ENCODE measurements around the gene CDH4.
"Not testable (repeated sequence)": the region's sequence is repeated elsewhere in the genome, so short reads cannot be mapped to it uniquely, and the experiment has no call there.

Gene CDH4

GRCh38 chr20:61455508-61456215 lies 203.6 kb downstream of the CDH4 start:
- no peak for DNase-seq (ENCODE audit: low read depth, low spot score)

GRCh38 chr20:61457725-61458124 lies 205.7 kb downstream of the CDH4 start:
- DNase-seq (ENCODE audit: low read depth, low spot score), result no peak

GRCh38 chr20:61458146-61458746 lies 206.2 kb downstream of the CDH4 start:
- no peak for DNase-seq (ENCODE audit: low read depth, low spot score)

- no peak for DNase-seq (ENCODE audit: low read depth, low spot score)
These were observed 207.2 kb downstream of the CDH4 start for GRCh38 chr20:61459266-61459665.

- DNase-seq (ENCODE audit: low read depth, low spot score), result no peak
These were observed 207.6 kb downstream of the CDH4 start for GRCh38 chr20:61459705-61460104.

DNA sequence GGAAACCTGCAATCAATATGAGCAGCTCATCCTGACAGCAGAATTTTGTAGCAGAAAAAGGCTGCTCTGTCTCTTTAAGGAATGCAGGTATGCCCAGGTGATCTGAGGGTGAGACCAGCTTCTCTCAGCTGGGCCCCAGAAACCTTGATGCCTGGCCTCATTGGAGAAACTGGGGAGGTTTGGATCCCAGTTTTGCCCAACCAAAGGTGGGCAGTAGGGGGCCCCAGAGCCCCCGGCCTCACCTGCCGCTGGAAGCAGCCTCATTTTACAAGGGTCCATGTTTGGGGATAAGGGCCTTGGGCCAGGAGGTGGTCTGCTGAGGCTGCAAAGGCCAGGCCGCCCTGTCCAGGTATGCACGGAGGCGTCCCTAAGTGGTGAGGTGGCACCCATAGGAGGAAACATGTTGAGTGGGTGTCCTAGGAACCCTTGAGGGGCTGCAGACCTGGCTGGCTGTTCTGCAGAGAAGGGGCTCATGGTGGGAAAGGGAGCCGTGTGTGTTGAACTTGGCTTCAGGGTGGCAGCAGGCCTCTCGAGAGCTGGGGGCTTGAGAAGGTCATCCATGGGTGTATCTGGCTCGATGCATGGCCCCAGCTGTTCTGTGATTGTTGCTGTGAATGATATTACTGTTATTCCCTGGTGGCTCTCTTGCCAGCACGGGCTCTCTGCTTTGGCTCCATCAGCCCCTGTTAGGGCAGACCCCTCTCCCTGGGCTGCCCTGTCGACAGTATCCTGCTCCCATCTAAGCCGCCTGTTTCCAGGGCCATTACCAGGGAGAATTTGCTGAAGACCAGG lies 208.4 kb downstream of the CDH4 start:
- no peak for DNase-seq (ENCODE audit: low read depth, low spot score)

DNA sequence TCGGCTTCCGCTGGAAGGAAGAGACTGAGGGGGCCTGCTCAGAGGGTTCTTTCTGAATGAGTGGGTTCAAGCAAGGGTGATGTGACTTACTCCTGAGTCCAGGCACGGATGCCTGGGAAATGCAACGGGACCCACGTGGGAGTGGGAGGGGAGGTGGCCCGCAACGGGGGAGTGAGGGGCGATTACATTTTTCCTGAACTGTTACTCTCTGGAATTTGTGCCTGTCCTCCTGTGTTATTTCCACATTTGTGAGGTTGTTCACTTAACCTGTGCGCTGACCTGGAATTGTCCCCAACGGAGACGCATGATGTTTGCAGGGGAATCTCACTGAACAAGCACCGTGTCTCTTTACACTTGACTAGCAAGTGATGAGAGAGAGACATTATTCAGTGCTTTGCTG lies 209.4 kb downstream of the CDH4 start:
- DNase-seq (ENCODE audit: low read depth, low spot score), result no peak

DNA sequence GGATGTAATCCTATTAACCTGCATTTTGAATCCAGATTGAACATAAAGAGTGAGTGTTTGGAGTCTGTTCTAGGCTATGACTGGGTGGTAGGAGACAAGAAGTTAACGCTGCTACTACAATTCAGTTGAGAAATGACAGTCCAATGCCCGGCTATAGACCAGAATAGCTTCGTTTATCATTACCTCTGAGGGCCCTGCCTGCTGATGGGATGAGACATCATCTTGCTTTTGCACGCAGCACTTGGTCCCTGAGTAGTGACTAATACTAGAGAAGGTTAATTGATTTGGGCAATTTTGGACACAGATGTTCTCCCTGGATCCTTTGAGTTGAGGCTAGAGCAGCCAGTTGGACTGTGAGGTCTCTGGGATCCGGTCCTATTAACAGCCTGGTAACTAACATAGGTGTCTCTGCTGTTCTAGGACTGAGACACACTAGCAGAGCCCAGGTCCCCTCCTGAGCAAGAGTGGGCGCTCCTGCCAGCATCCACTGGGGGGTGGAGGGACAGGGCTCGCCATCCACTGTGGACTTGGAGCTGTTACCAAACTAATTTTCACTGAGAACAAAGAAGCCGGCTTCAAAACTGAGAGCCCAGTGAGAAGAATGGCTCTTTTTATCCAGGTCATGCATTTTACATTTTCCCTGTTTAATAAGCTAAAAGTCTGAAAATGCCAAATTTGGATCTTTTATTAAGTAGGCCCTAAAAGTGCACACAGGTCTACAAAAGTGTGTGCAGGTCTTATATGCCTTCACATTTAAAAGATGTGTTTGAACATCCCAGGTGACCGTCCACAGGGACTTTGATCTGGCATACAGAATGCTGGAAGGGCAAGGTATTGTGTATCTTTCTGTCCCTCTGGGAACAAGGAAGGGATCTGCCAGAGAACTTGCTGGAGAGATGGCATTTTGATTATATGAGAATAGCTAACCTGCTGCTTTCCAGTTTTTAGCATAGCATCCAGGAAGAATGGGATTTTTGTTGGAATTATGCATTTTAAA lies 212.5 kb downstream of the CDH4 start:
- DNase-seq (ENCODE audit: low read depth, low spot score), result no peak

- DNase-seq (ENCODE audit: low read depth, low spot score), result no peak
These were observed 223.7 kb downstream of the CDH4 start for GRCh38 chr20:61475729-61476128.

- DNase-seq (ENCODE audit: low read depth, low spot score), result no peak
These were observed 224.9 kb downstream of the CDH4 start for GRCh38 chr20:61476956-61477355.

DNA sequence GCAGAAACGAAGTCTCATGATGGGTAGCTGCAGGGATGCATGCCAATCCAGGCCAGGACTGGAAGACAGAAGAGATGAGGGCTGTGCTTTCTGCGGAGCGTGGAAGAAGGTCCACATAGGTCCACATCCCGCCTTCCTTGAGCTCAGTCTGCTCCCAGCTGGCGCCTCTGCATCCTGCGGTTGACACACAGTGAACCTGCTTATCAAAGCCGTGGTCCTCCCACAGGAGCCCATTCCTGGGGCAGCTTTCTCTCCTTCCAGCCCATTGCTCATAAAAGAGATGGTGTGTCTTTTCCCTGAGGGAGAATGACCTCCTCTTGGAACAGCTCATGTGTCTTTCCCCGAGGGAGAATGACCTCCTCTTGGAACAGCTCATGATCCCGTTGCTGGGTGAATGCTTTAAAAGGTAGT lies 225.4 kb downstream of the CDH4 start:
- DNase-seq (ENCODE audit: low read depth, low spot score), result no peak

DNA sequence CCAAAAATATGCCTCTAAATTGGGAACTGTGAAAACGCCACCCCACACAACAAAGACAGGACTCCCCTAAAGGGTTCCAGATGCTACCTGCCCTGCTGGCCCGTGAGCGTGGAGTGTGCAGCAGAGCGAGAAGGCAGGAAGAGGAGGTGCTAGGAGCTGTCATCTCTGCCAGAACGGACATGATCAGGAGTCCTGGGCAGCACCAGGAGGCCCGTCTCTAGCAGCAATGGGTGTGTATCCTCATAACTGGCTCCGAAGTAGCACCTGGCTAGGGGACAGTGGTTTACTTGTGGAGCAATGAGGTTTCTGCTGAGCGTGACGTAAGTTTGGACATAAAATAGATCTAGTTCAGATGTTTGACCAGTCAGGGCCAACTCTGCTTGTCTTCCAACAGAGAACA lies 226.0 kb downstream of the CDH4 start:
- DNase-seq (ENCODE audit: low read depth, low spot score), result no peak

GRCh38 chr20:61478611-61479305 lies 226.7 kb downstream of the CDH4 start:
- no peak for DNase-seq (ENCODE audit: low read depth, low spot score)

- DNase-seq (ENCODE audit: low read depth, low spot score), result not testable (repeated sequence)
These were observed 227.4 kb downstream of the CDH4 start for GRCh38 chr20:61479433-61479832.

DNA sequence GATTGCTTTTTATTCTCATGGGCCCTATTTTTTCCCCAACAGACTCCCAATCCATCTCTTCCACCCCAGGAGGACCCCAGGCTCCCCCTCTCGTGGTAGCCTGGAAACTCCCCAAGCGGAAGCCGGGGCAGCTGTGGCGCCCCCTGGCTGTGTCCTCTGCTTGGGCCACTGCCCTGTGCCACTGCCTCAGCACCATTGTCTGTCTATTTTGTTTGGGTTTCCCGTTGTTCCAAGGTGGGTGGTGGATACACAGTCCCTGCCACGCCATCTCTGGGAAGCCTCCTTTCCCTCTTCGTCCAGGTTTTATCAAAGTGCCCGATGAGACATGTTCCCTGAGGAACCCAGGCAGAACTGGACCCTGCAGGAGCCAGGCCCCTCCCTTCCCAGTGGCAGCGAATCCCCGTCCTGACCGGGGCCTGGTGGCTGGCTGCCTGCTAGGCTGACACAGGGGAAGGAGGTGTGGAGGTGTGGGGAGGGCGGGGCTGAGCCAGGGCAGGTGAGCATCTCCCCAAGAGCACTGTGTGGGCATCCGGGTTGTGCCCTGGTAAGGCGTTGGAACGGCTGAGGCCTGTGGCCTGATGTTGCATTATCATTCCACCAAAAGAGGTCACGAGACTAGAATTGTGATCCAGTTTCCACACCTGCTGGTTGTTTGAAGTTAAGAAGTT lies 228.2 kb downstream of the CDH4 start:
- no peak for DNase-seq (ENCODE audit: low read depth, low spot score)

GRCh38 chr20:61482056-61482887 lies 230.2 kb downstream of the CDH4 start:
- DNase-seq (ENCODE audit: low read depth, low spot score), result no peak

GRCh38 chr20:61482901-61483300 lies 230.8 kb downstream of the CDH4 start:
- no peak for DNase-seq (ENCODE audit: low read depth, low spot score)

GRCh38 chr20:61483336-61484067 lies 231.4 kb downstream of the CDH4 start:
- DNase-seq (ENCODE audit: low read depth, low spot score), result no peak

- no peak for DNase-seq (ENCODE audit: low read depth, low spot score)
These were observed 234.1 kb downstream of the CDH4 start for GRCh38 chr20:61486198-61486597.
